GM12878 (cell line): Measurements from ENCODE around the gene CDK5RAP3. TPM values are rescaled to one million over a fixed set of nuclear protein-coding genes. Genes with fewer than 3 reads are reported as not detected.

Experiments
- ATAC-seq: fragments of 200-7000 bp; cut with Tn5 transposase; 3 replicates; pipeline ENCODE4 v1.9.1; 2020; ENCODE audit warnings: mild to moderate bottlenecking, moderate library complexity
- Bru-seq: library from RNA; stranded (reverse); fragments of 400-500 nt; gene quantifications from one replicate; lab custom pipeline; 2021; lab: Mats Ljungman, UMichigan
- BruChase-seq, 2 experiments: library from RNA; stranded (reverse); fragments of 400-500 nt; gene quantifications; one replicate each; lab custom pipeline; 2021; lab: Mats Ljungman, UMichigan
- BruUV-seq: library from RNA; stranded (reverse); fragments of 400-500 nt; replicated peaks from 2 replicates; lab custom pipeline; 2021; lab: Mats Ljungman, UMichigan
- CTCF ChIA-PET: fragments of 300-600 bp; sonication (Branson Sonifier 250); formaldehyde crosslinking; extraction: SDS; loops from one replicate; lab custom pipeline; 2021; ENCODE audit warnings: inconsistent platforms; lab: Yijun Ruan, JAX
- POLR2A ChIA-PET: fragments of 350-600 bp; formaldehyde crosslinking; extraction: SDS; loops from one replicate; lab custom pipeline; 2021; ENCODE audit warnings: inconsistent platforms; lab: Charles Lee
- RAD21 ChIA-PET: fragments of 300-600 bp; sonication (Branson Sonifier 250); formaldehyde crosslinking; loops from one replicate; lab custom pipeline; 2023; ENCODE audit warnings: antibody characterized with exemption; ENCODE audit not compliant: unreplicated experiment; lab: Charles Lee
- SMC1A ChIA-PET: fragments of 300-600 bp; sonication (Branson Sonifier 250); formaldehyde crosslinking; loops from one replicate; lab custom pipeline; 2023; ENCODE audit not compliant: unreplicated experiment, uncharacterized antibody; lab: Charles Lee
- DNase-seq: peaks from one replicate; pipeline ENCODE4 v3.0.0-alpha.2; 2011; ENCODE audit warnings: low read depth, low spot score
- FAIRE-seq: peaks from 3 replicates; lab custom pipeline; 2011; peaks lifted over from hg19 to GRCh38; lab: Jason Lieb, UNC
- H2AFZ ChIP-seq: 2 replicates; pipeline ENCODE4 v1.6.0; 2011; ENCODE audit warnings: low read depth, low read length, control low read depth; ENCODE audit not compliant: control insufficient read depth
- H3K27ac ChIP-seq: 2 replicates; pipeline ENCODE4 v1.5.1; 2011; ENCODE audit warnings: control low read depth; ENCODE audit not compliant: control insufficient read depth, insufficient read depth
- H3K27me3 ChIP-seq, 2 experiments: replicated peaks in 1 of 2; 2 replicates each; pipeline versions ENCODE4 v1.6.0 to v1.6.1; 2011; ENCODE audit warnings: low read length in 1 of 2; ENCODE audit not compliant: control insufficient read depth in 2 of 2, insufficient read depth in 2 of 2
- H3K36me3 ChIP-seq, 2 experiments: 2 replicates each; pipeline ENCODE4 v1.5.1; 2011; ENCODE audit warnings: low read length in 1 of 2; ENCODE audit not compliant: control insufficient read depth in 2 of 2, insufficient read depth in 2 of 2
- H3K4me1 ChIP-seq: 2 replicates; pipeline ENCODE4 v1.6.1; 2011; ENCODE audit warnings: mild to moderate bottlenecking, low read length, moderate library complexity, mixed read lengths; ENCODE audit not compliant: control insufficient read depth, insufficient read depth
- H3K4me2 ChIP-seq: 2 replicates; pipeline ENCODE4 v1.6.0; 2011; ENCODE audit warnings: control low read depth; ENCODE audit not compliant: control insufficient read depth, insufficient read depth
- H3K4me3 ChIP-seq: fragments of 200-600 bp; sonication (generic); 2 replicates; pipeline ENCODE4 v1.5.1; 2016
- H3K79me2 ChIP-seq: 2 replicates; pipeline ENCODE4 v1.6.0; 2011; ENCODE audit warnings: low read length; ENCODE audit not compliant: control insufficient read depth, insufficient read depth
- H3K9ac ChIP-seq: 2 replicates; pipeline ENCODE4 v1.8.0; 2011; ENCODE audit warnings: low read length, control low read depth, mixed read lengths; ENCODE audit not compliant: control insufficient read depth, insufficient read depth
- H3K9me3 ChIP-seq: replicated peaks from 3 replicates; pipeline ENCODE4 v1.5.1; 2011; ENCODE audit warnings: mild to moderate bottlenecking, low read length; ENCODE audit not compliant: control insufficient read depth, insufficient read depth
- H4K20me1 ChIP-seq: 2 replicates; pipeline ENCODE4 v1.6.0; 2011; ENCODE audit not compliant: control insufficient read depth, insufficient read depth
- ATF7 ChIP-seq: fragments of 450-650 bp; IDR thresholded peaks from 2 replicates; pipeline ENCODE4 v1.6.1; 2016; ENCODE audit warnings: low read depth, mild to moderate bottlenecking
- EGR1 ChIP-seq, 2 experiments: IDR thresholded peaks; 1 replicate in 1 of 2; 2 replicates in 1 of 2; pipeline ENCODE4 v1.6.1; 2011 to 2012; ENCODE audit warnings: low read depth in 2 of 2, low read length in 2 of 2, borderline replicate concordance in 1 of 2, mild to moderate bottlenecking in 1 of 2, moderate library complexity in 1 of 2
- LARP7 ChIP-seq: fragments of 450-650 bp; IDR thresholded peaks from 2 replicates; pipeline ENCODE4 v1.6.1; 2017; ENCODE audit warnings: mild to moderate bottlenecking
- MAX ChIP-seq: IDR thresholded peaks from 2 replicates; pipeline ENCODE4 v1.6.1; 2012; ENCODE audit warnings: low read depth, low read length, improper control_type of control experiment
- NFIC ChIP-seq: IDR thresholded peaks from 2 replicates; pipeline ENCODE4 v1.6.1; 2012; ENCODE audit warnings: low read depth, mild to moderate bottlenecking, inconsistent platforms, low read length, moderate library complexity
- PBX3 ChIP-seq: IDR thresholded peaks from 2 replicates; pipeline ENCODE4 v1.6.1; 2011; ENCODE audit warnings: mild to moderate bottlenecking, low read depth, low read length, moderate library complexity; ENCODE audit not compliant: insufficient replicate concordance
- PML ChIP-seq: IDR thresholded peaks from 2 replicates; pipeline ENCODE4 v1.6.1; 2012; ENCODE audit warnings: low read length, inconsistent platforms
- POLR2A ChIP-seq: IDR thresholded peaks from 2 replicates; pipeline ENCODE4 v1.6.1; 2011; ENCODE audit warnings: low read depth, mild to moderate bottlenecking, low read length
- RAD21 ChIP-seq: IDR thresholded peaks from 2 replicates; pipeline ENCODE4 v1.6.1; 2011; ENCODE audit warnings: mild to moderate bottlenecking, low read depth, low read length, moderate library complexity; ENCODE audit not compliant: insufficient read depth
- SREBF1 ChIP-seq: IDR thresholded peaks from 2 replicates; pipeline ENCODE4 v1.6.1; 2012; ENCODE audit warnings: mild to moderate bottlenecking, low read length
- SUPT20H ChIP-seq: IDR thresholded peaks from 2 replicates; pipeline ENCODE4 v1.6.1; 2011; ENCODE audit warnings: low read depth, mild to moderate bottlenecking, low read length, moderate library complexity, borderline replicate concordance; ENCODE audit not compliant: control insufficient read depth
- SUZ12 ChIP-seq: fragments of 200-600 bp; sonication (generic); IDR thresholded peaks from one replicate; pipeline ENCODE4 v1.6.1; 2018; ENCODE audit warnings: antibody characterized with exemption, mild to moderate bottlenecking; ENCODE audit not compliant: unreplicated experiment
- ZNF24 ChIP-seq: fragments of 450-650 bp; IDR thresholded peaks from 2 replicates; pipeline ENCODE4 v1.6.1; 2017; ENCODE audit warnings: antibody characterized with exemption, mild to moderate bottlenecking
- WGBS: methylation state at CpG from one replicate; pipeline ENCODE4 v1.1.6; 2016; ENCODE audit warnings: low lambda C conversion rate; ENCODE audit not compliant: insufficient replicate concordance, insufficient coverage; ENCODE audit errors: missing lambda C conversion rate; 5-methylcytosine and 5-hydroxymethylcytosine counted together
- in situ Hi-C: fragments of 300-500 bp; cut with MboI; formaldehyde crosslinking; loops from 9 replicates; pipeline ENCODE4 v1.14.3; 2018; ENCODE audit warnings: mixed read lengths
- intact Hi-C: fragments of 100-400 bp; cut with micrococcal nuclease; formaldehyde crosslinking; loops from one replicate; pipeline ENCODE4 v1.14.2; 2022; ENCODE audit not compliant: unreplicated experiment
- long read RNA-seq, 2 experiments: library from polyadenylated mRNA; unstranded; transcript quantifications; one replicate each; pipeline ENCODE4 v2.0.0, GENCODE V29; 2019 to 2020
- polyA minus RNA-seq, 3 experiments: library from RNA; depleted of rRNA, polyadenylated mRNA; stranded (reverse); fragments of >200 nt; gene quantifications; 2 replicates each; pipeline ENCODE4 v1.2.3, GENCODE V29; 2011
- polyA plus RNA-seq, 11 experiments: library from polyadenylated mRNA; depleted of rRNA in 4 of 11; unstranded in 6 of 11; stranded (reverse) in 5 of 11; fragments of >200 nt; fragmentation: Nextera tagmentation in 4 of 11; fragmentation: Illumina TruSeq in 1 of 11; extraction: Ambion mirVana in 4 of 11; extraction: Trizol in 1 of 11; gene quantifications; 1 replicate in 1 of 11; 2 replicates in 10 of 11; pipeline versions ENCODE4 v1.2.1 to v1.2.3, GENCODE V29; 2011 to 2016; ENCODE audit warnings: inconsistent platforms in 2 of 11, missing spikeins in 2 of 11, low read depth in 1 of 11
- total RNA-seq, 4 experiments: library from RNA; depleted of rRNA in 3 of 4; stranded (reverse); fragments of >200 nt in 3 of 4; fragmentation: Illumina TruSeq in 1 of 4; extraction: Trizol in 1 of 4; gene quantifications; 2 replicates each; pipeline versions ENCODE4 v1.2.1 to v1.2.3, GENCODE V29; 2013 to 2021

The CDK5RAP3 gene, protein sequence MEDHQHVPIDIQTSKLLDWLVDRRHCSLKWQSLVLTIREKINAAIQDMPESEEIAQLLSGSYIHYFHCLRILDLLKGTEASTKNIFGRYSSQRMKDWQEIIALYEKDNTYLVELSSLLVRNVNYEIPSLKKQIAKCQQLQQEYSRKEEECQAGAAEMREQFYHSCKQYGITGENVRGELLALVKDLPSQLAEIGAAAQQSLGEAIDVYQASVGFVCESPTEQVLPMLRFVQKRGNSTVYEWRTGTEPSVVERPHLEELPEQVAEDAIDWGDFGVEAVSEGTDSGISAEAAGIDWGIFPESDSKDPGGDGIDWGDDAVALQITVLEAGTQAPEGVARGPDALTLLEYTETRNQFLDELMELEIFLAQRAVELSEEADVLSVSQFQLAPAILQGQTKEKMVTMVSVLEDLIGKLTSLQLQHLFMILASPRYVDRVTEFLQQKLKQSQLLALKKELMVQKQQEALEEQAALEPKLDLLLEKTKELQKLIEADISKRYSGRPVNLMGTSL
- total RNA-seq (2013; cell fraction: nucleolus; rRNA removed): 248 and 271 TPM in 2 replicates
- total RNA-seq (2014; rRNA removed) (150 and 159 TPM in 2 replicates), total RNA-seq (2014; rRNA removed; fragmentation: Illumina TruSeq; extraction: Trizol) (92.1 and 99.9 TPM in 2 replicates), total RNA-seq (2021) (168 and 177 TPM in 2 replicates), polyA plus RNA-seq (2011; rRNA removed) (101 and 127 TPM in 2 replicates), polyA plus RNA-seq (2014; fragmentation: Illumina TruSeq; extraction: Trizol) (129 and 163 TPM in 2 replicates), polyA plus RNA-seq (2014; fragmentation: Nextera tagmentation; extraction: Ambion mirVana) (100 to 1,000 TPM in 1 of 2 experiments, 10 to 100 TPM in 1; 69.4 to 160 TPM), polyA plus RNA-seq (2014; rRNA removed) (204 and 209 TPM in 2 replicates), polyA plus RNA-seq (2016; fragmentation: Nextera tagmentation; extraction: Ambion mirVana) (100 to 1,000 TPM; 223 to 237 TPM), polyA minus RNA-seq (2011; rRNA and poly(A)+ RNA removed) (97.9 and 132 TPM in 2 replicates), Bru-seq, nascent RNA (percentile 75 among the genes with signal in this experiment), BruChase-seq, experiment 1, labeled RNA remaining after a 6-hour chase (percentile 94 among the genes with signal in this experiment), BruChase-seq, experiment 2, labeled RNA remaining after a 2-hour chase (percentile 86 among the genes with signal in this experiment)
- polyA plus RNA-seq (2011; ENCODE audit: low read depth): 293 TPM
- polyA plus RNA-seq (2011; cell fraction: cytosol; rRNA removed): 142 and 155 TPM in 2 replicates
- 1,072 and 1,222 TPM in 2 replicates for polyA plus RNA-seq (2011; cell fraction: nucleus; rRNA removed)
- polyA plus RNA-seq (2012): 245 and 255 TPM in 2 replicates
- polyA minus RNA-seq (2011; cell fraction: cytosol; rRNA and poly(A)+ RNA removed): 21.6 and 32.2 TPM in 2 replicates
- 148 and 158 TPM in 2 replicates for polyA minus RNA-seq (2011; cell fraction: nucleus; rRNA and poly(A)+ RNA removed)
- long read RNA-seq, experiment 1, transcript CDK5RAP3-201 (14 exons, 1,866 nt): major isoform, 67 of 103 reads
- long read RNA-seq, experiment 1, partial matches to known transcripts: 18 of 103 reads
- long read RNA-seq, experiment 1, other reads (novel, unspliced or antisense): 16 of 103 reads
- long read RNA-seq, experiment 2, transcript CDK5RAP3-201 (14 exons, 1,866 nt): major isoform, 451 of 580 reads
- long read RNA-seq, experiment 2, transcript CDK5RAP3-231 (12 exons, 2,759 nt): minor isoform, 27 of 580 reads
- long read RNA-seq, experiment 2, partial matches to known transcripts: 23 of 580 reads
- long read RNA-seq, experiment 2, other reads (novel, unspliced or antisense): 74 of 580 reads

DNA sequence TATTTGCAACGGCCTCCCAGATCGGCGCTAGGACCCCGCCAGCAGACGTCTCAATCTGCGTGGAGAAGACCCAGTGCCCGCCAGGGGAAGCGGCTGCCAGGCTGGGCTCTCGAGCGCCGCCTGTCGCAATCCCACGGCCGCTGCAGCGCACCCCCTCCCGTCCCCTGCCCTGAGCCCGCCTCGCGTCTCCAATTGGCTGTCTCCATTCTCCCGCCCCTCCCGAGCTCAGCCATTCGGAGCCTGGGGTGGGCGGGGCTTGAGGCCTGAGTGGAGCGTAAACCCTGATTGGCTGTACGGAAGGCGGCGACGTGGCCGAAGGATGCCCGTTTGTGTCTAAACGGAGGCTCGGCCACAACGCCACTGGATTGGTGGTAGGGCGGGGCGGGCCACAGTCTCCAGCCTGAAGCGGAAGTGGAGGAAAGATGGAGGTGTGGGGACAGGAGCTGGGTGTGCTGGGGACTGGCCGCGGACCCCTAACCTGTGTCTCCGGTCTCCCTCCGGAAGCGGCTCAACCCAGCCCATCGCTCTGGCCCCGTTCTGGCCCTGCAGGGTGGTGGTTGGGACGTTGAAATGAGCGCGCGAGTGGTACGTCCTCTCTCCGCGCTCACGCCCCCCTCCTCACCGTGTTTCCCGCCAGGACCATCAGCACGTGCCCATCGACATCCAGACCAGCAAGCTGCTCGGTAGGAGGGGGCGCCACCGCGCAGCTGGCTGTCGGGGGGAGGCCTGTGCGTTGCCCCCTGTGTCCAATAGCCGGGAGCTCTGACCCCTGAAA is at the start of gene CDK5RAP3:
Gene CDK5RAP3, plus strand, starts transcription at position 389 of the 775 bp plus-strand sequence. Its CDS starts 34 bp downstream, at position 423.
- DNase-seq (peak; percentile 97), FAIRE-seq (peak; percentile 99), ATAC-seq (peak; percentile 98)
- peak within 1 kb of the TSS; percentile 83 for H3K27ac ChIP-seq
- ChIA-PET POLR2A (interaction anchor here (0.7 to 5.2 kb wide), 27 partner anchors 8 to 321 kb away, joined by 3 to 55 read pairs (median 5); partner anchors contain the start of genes KPNB1, NFE2L1, OSBPL7 and PNPO), CTCF (interaction anchor here (0.8 to 14.3 kb wide), 39 partner anchors 9 to 616 kb away, joined by 3 to 463 read pairs (median 4); partner anchors contain the start of genes KPNB1, NFE2L1, OSBPL7 and PNPO), RAD21 (interaction anchor here (0.7 to 7.9 kb wide), 28 partner anchors 8 to 921 kb away, joined by 3 to 123 read pairs (median 5); partner anchors contain the start of genes KPNB1, NFE2L1, PNPO and PRR15L), SMC1A (interaction anchor here (0.8 to 17.2 kb wide), 17 partner anchors 9 to 130 kb away, joined by 3 to 332 read pairs (median 5); partner anchors contain the start of genes PRR15L, SCRN2 and SP2)
- H3K27me3 ChIP-seq: no peaks in the 10 kb centered on the region
- peak within 1 kb of the TSS; percentile 100 for H3K4me2 ChIP-seq
- under 1% methylated on average over 61 of the region's 62 CpGs for WGBS
- H3K4me1 ChIP-seq: peaks cover 15% of the 10 kb centered on the region
- in situ Hi-C loops (no loop called here), intact Hi-C loops (loop anchor here (1.0 to 2.0 kb wide), 4 partner anchors 22 to 130 kb away; partner anchors contain the start of genes NFE2L1 and SCRN2)
- H3K36me3 ChIP-seq: peaks cover 10 to 17% of the 10 kb centered on the region in 2 experiments
- peak within 1 kb of the TSS; percentile 89 for H3K9ac ChIP-seq
- no peaks in the 10 kb centered on the region for H4K20me1 ChIP-seq
- H3K9me3 ChIP-seq: no peaks in the 10 kb centered on the region
- peaks cover 20% of the 10 kb centered on the region for H3K79me2 ChIP-seq
- peak within 1 kb of the TSS; percentile 92 for H3K4me3 ChIP-seq
- peak within 1 kb of the TSS; percentile 100 for H2AFZ ChIP-seq
- TSS peak; percentile 84 for BruUV-seq
- TF ChIP-seq SREBF1 (0 out of 2 replicates have a peak, but pooled peaks have one; percentile 18), EGR1 (IDR thresholded peaks at IDR 0.05; ENCODE audit: borderline replicate concordance in 1 of 2, low read depth in 2 of 2, low read length in 2 of 2) (peak in 1 of 2 experiments; percentile 43; a peak in 1 of 3 replicates), ZNF24 (no peak; the same call in 1 of the 2 replicates), SUPT20H (no peak), RAD21 (peak; percentile 45), PML (peak; percentile 58; the same call in 1 of the 2 replicates), ATF7 (0 out of 2 replicates have a peak, but pooled peaks have one; percentile 13), MAX (peak; percentile 12; the same call in 1 of the 2 replicates), NFIC (no peak), PBX3 (no peak), LARP7 (peak; percentile 75), POLR2A (peak; percentile 97), SUZ12 (no peak)
